HCT116 (cell line): ENCODE results near the gene ATAT1. TPM values are rescaled to one million over a fixed set of nuclear protein-coding genes. Genes with fewer than 3 reads are reported as not detected.
"Not testable (repeated sequence)": the region's sequence is repeated elsewhere in the genome, so short reads cannot be mapped to it uniquely, and the experiment has no call there.

Source experiments
- ATAC-seq: fragments of 200-7000 bp; cut with Tn5 transposase; 2 replicates; pipeline ENCODE4 v1.9.1; 2020; ENCODE audit warnings: mild to moderate bottlenecking, moderate library complexity
- BruUV-seq: library from RNA; stranded (reverse); fragments of 400-500 nt; replicated peaks from 2 replicates; lab custom pipeline; 2021; lab: Mats Ljungman, UMichigan
- CTCF ChIA-PET: fragments of 300-600 bp; sonication (Branson Sonifier 250); formaldehyde crosslinking; loops from one replicate; lab custom pipeline; 2021; ENCODE audit warnings: antibody characterized with exemption; lab: Charles Lee
- POLR2A ChIA-PET: fragments of 300-600, 350-600 bp; sonication (Branson Sonifier 250); formaldehyde crosslinking; loops from one replicate; lab custom pipeline; 2021; ENCODE audit warnings: antibody characterized with exemption; lab: Charles Lee
- RAD21 ChIA-PET, 2 experiments: fragments of 300-600 bp; sonication (Branson Sonifier 250); formaldehyde crosslinking; loops; one replicate each; lab custom pipeline; 2023; ENCODE audit warnings: low total read pairs in 2 of 2; ENCODE audit not compliant: uncharacterized antibody in 2 of 2, unreplicated experiment in 2 of 2, low non-redundant PET in 1 of 2; lab: Charles Lee
- DNase-seq: peaks from one replicate; pipeline ENCODE4 v3.0.0-alpha.2; 2010; ENCODE audit warnings: low read depth, low spot score
- H2AFZ ChIP-seq: fragments of 200-600 bp; shearing (Covaris generic), sonication (generic); 2 replicates; pipeline ENCODE4 v1.6.1; 2017; ENCODE audit warnings: low read depth, mixed run types, mixed read lengths, antibody characterized with exemption, low read length; ENCODE audit not compliant: poor library complexity, severe bottlenecking
- H3K27ac ChIP-seq: 2 replicates; pipeline ENCODE4 v1.5.1; 2012; ENCODE audit warnings: low read depth, low read length
- H3K27me3 ChIP-seq: fragments of 200-600 bp; sonication (generic); 2 replicates; pipeline ENCODE4 v1.6.1; 2016; ENCODE audit warnings: mixed run types, low read length, mixed read lengths; ENCODE audit not compliant: insufficient read depth
- H3K36me3 ChIP-seq, 2 experiments: fragments of 200-500 bp in 1 of 2; fragments of 200-600 bp in 1 of 2; sonication (Bioruptor generic) in 1 of 2; sonication (generic) in 1 of 2; 2 replicates each; pipeline versions ENCODE4 v1.5.1 to v1.6.1; 2014 to 2016; ENCODE audit warnings: low read length in 2 of 2, inconsistent platforms in 1 of 2, mixed read lengths in 1 of 2, mixed run types in 1 of 2; ENCODE audit not compliant: insufficient read depth in 2 of 2, control insufficient read depth in 1 of 2
- H3K4me1 ChIP-seq, 2 experiments: fragments of 200-600 bp in 1 of 2; sonication (generic) in 1 of 2; 2 replicates each; pipeline versions ENCODE4 v1.5.1 to v1.6.1; 2012 to 2017; ENCODE audit warnings: low read length in 2 of 2, inconsistent platforms in 1 of 2, mild to moderate bottlenecking in 1 of 2, mixed read lengths in 1 of 2, mixed run types in 1 of 2, moderate library complexity in 1 of 2; ENCODE audit not compliant: insufficient read depth in 2 of 2, control insufficient read depth in 1 of 2
- H3K4me2 ChIP-seq: fragments of 200-600 bp; sonication (generic); 2 replicates; pipeline ENCODE4 v1.6.1; 2017; ENCODE audit warnings: mixed run types, low read length, mixed read lengths
- H3K4me3 ChIP-seq, 2 experiments: fragments of 200-600 bp in 1 of 2; sonication (generic) in 1 of 2; replicated peaks in 1 of 2; 2 replicates each; pipeline ENCODE4 v1.5.1; 2011 to 2016; ENCODE audit warnings: low read length in 2 of 2, control low read depth in 1 of 2, low read depth in 1 of 2, mild to moderate bottlenecking in 1 of 2, mixed read lengths in 1 of 2, mixed run types in 1 of 2
- H3K79me2 ChIP-seq: fragments of 200-600 bp; sonication (generic); 2 replicates; pipeline ENCODE4 v1.6.1; 2017; ENCODE audit warnings: mild to moderate bottlenecking, mixed run types, low read length, moderate library complexity, mixed read lengths; ENCODE audit not compliant: insufficient read depth
- H3K9ac ChIP-seq: fragments of 200-600 bp; sonication (generic); 2 replicates; pipeline ENCODE4 v1.6.1; 2016; ENCODE audit warnings: low read length, mixed read lengths
- H3K9me2 ChIP-seq: fragments of 200-600 bp; sonication (generic), shearing (Covaris generic); 2 replicates; pipeline ENCODE4 v1.6.1; 2017; ENCODE audit warnings: mixed run types, mild to moderate bottlenecking, moderate library complexity; ENCODE audit not compliant: insufficient read depth
- H3K9me3 ChIP-seq, 2 experiments: fragments of 200-500 bp in 1 of 2; fragments of 200-600 bp in 1 of 2; sonication (Bioruptor generic) in 1 of 2; sonication (generic) in 1 of 2; 2 replicates each; pipeline ENCODE4 v1.6.1; 2014 to 2017; ENCODE audit warnings: low read length in 2 of 2, mixed read lengths in 2 of 2, inconsistent platforms in 1 of 2, low read depth in 1 of 2, mild to moderate bottlenecking in 1 of 2, mixed run types in 1 of 2, moderate library complexity in 1 of 2; ENCODE audit not compliant: control insufficient read depth in 1 of 2, insufficient read depth in 1 of 2
- H4K20me1 ChIP-seq: fragments of 200-600 bp; sonication (generic), shearing (Covaris generic); 2 replicates; pipeline ENCODE4 v1.6.1; 2017; ENCODE audit warnings: mixed run types, mild to moderate bottlenecking, moderate library complexity; ENCODE audit not compliant: insufficient read depth
- CTCF ChIP-seq, 3 experiments: fragments of 200-600 bp in 1 of 3; sonication (generic) in 1 of 3; IDR thresholded peaks in 2 of 3; conservative IDR thresholded peaks in 1 of 3; 2 replicates each; pipeline ENCODE4 v1.5.1; 2012 to 2017; ENCODE audit warnings: low read depth in 2 of 3, low read length in 2 of 3, antibody characterized with exemption in 1 of 3, borderline replicate concordance in 1 of 3, control low read depth in 1 of 3, mild to moderate bottlenecking in 1 of 3, mixed read lengths in 1 of 3, mixed run types in 1 of 3, moderate library complexity in 1 of 3; ENCODE audit not compliant: insufficient read depth in 1 of 3
- EGR1 ChIP-seq: IDR thresholded peaks from 2 replicates; pipeline ENCODE4 v1.6.1; 2012; ENCODE audit warnings: low read depth
- POLR2AphosphoS5 ChIP-seq: IDR thresholded peaks from 2 replicates; pipeline ENCODE4 v1.6.1; 2011; ENCODE audit warnings: mild to moderate bottlenecking, low read depth, low read length, moderate library complexity
- RAD21 ChIP-seq: IDR thresholded peaks from 2 replicates; pipeline ENCODE4 v1.6.1; 2012; ENCODE audit warnings: low read depth, mild to moderate bottlenecking
- ZFX ChIP-seq: fragments of 450-650 bp; IDR thresholded peaks from 2 replicates; pipeline ENCODE4 v1.6.1; 2017
- intact Hi-C: fragments of 100-400 bp; cut with micrococcal nuclease; formaldehyde crosslinking; loops from 2 replicates; pipeline ENCODE4 v1.10.0; 2022
- total RNA-seq: library from RNA; stranded (reverse); gene quantifications from one replicate; pipeline ENCODE4 v1.2.1, GENCODE V29; 2021; ENCODE audit not compliant: unreplicated experiment

ATAT1 gene
- total RNA-seq, 1 experiment from 2014 or later: 19.8 TPM

- not testable (repeated sequence) for H4K20me1 ChIP-seq, H3K9me3 ChIP-seq, H3K79me2 ChIP-seq, BruUV-seq, H3K27me3 ChIP-seq, H2AFZ ChIP-seq, H3K9me2 ChIP-seq, H3K9ac ChIP-seq, H3K4me3 ChIP-seq, H3K4me2 ChIP-seq
- Histone ChIP-seq H3K36me3 (peaks cover 9 to 27% of the 10 kb centered on the region in 2 experiments), H3K4me1 (peaks cover 0 to 14% of the 10 kb centered on the region in 2 experiments; a peak in 2 of 4 replicates), H3K27ac (0 out of 2 replicates have a peak overlapping the region, but pooled peaks have one; percentile 2)
- TF ChIP-seq CTCF (IDR thresholded peaks at IDR 0.05 in 2 of 3, conservative IDR thresholded peaks at IDR 0.05 in 1 of 3; ENCODE audit: borderline replicate concordance in 1 of 3, insufficient read depth in 1 of 3, low read depth in 2 of 3, low read length in 2 of 3) (peak; percentile 68 to 80 (median 77)), POLR2AphosphoS5 (peak; percentile 35; the same call in 1 of the 2 replicates), EGR1 (peak; percentile 48; the same call in 1 of the 2 replicates), ZFX (peak; percentile 41; the same call in 1 of the 2 replicates), RAD21 (peak; percentile 62)
- ChIA-PET CTCF (interaction anchor here (0.8 to 3.5 kb wide), 12 partner anchors 10 to 144 kb away, joined by 3 to 21 read pairs (median 4); partner anchors contain the start of genes ABCF1 and PRR3), POLR2A (interaction anchor here (0.6 to 4.2 kb wide), 12 partner anchors 8 to 517 kb away, joined by 3 to 28 read pairs (median 4); partner anchors contain the start of genes ABCF1, MDC1 and PSORS1C1), RAD21 (interaction anchor here (0.6 to 1.4 kb wide), 4 partner anchors 75 to 133 kb away, joined by 3 read pairs; partner anchors contain the start of gene DHX16 (in 1 of the 2))
- DNase-seq (peak; percentile 66), ATAC-seq (peak; percentile 84)
- intact Hi-C loops: loop anchor here (1.0 to 5.0 kb wide), 3 partner anchors 56 to 135 kb away; no protein-coding TSS in a partner anchor
Observed at GRCh38 chr6:30597315-30598144, 29.1 kb upstream of the ATAT1 start.
